ENCODE measurements around the gene LIPE.

The LIPE gene

GRCh38 chr19:42352301-42353259 lies 74.6 kb downstream of the LIPE start:
- DNase-seq (ENCODE audit: low read depth) = no peak
